Spleen (tissue), 7 donors: ENCODE results near the gene SLC24A3.

Experiments used
- CTCF ChIP-seq, 11 experiments: fragments of 200-600 bp in 7 of 11; fragments of 450-650 bp in 4 of 11; sonication (generic) in 4 of 11; IDR thresholded peaks in 8 of 11; conservative IDR thresholded peaks in 3 of 11; 1 replicate in 7 of 11; 2 replicates in 4 of 11; pipeline versions ENCODE4 v1.4.0 to v1.8.0; 2016 to 2021; ENCODE audit warnings: antibody characterized with exemption in 11 of 11, inconsistent platforms in 4 of 11, mild to moderate bottlenecking in 1 of 11
- POLR2A ChIP-seq, 3 donors: fragments of 450-650 bp; IDR thresholded peaks; one replicate each; pipeline ENCODE4 v1.5.1; 2017; ENCODE audit warnings: antibody characterized with exemption in 3 of 3, mild to moderate bottlenecking in 1 of 3
- POLR2AphosphoS5 ChIP-seq, 3 donors: sonication (generic); formaldehyde crosslinking; IDR thresholded peaks; one replicate each; pipeline ENCODE4 v1.5.1; 2017; ENCODE audit warnings: antibody characterized with exemption in 3 of 3
- donor health status: DM: no; HTN: no; CAD: no; lungs with moderate emphysema.
- donor health status: DM: no; HTN: no; CAD: no.
- donor health status: DM: no; HTN: no; CAD: no.

DNA sequence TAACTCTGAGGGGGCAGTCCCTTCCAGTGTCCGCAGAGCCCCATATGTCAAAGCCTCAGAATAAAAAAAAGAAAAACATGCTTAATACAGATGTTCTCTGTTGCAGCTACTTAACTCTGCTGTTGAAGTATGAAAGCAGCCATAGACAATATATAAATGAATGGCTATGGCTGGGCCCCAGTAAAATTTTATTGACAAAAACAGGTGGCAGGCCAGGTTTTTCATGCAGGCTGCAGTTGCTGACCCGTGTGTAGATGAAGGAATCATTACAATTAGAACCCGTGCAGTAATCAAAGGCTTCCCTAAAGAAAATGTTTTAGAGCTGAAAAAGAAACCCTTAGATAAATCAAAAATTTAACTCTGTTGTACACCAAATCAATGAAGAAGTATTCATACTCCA is 532.7 kb downstream of the SLC24A3 start:
- TF ChIP-seq CTCF (IDR thresholded peaks at IDR 0.05 in 8 of 11, conservative IDR thresholded peaks at IDR 0.05 in 3 of 11), result no peak
- TF ChIP-seq POLR2AphosphoS5 (IDR thresholded peaks at IDR 0.05), result no peak
- TF ChIP-seq POLR2A (IDR thresholded peaks at IDR 0.05), result no peak
